ENCODE measurements around the gene NCS1. TPM values are rescaled to one million over a fixed set of nuclear protein-coding genes. Genes with fewer than 3 reads are reported as not detected.

Gene NCS1
- total and polyA plus RNA-seq, 5 experiments from 2014 or later: 0.30 TPM; not detected in 4

DNA sequence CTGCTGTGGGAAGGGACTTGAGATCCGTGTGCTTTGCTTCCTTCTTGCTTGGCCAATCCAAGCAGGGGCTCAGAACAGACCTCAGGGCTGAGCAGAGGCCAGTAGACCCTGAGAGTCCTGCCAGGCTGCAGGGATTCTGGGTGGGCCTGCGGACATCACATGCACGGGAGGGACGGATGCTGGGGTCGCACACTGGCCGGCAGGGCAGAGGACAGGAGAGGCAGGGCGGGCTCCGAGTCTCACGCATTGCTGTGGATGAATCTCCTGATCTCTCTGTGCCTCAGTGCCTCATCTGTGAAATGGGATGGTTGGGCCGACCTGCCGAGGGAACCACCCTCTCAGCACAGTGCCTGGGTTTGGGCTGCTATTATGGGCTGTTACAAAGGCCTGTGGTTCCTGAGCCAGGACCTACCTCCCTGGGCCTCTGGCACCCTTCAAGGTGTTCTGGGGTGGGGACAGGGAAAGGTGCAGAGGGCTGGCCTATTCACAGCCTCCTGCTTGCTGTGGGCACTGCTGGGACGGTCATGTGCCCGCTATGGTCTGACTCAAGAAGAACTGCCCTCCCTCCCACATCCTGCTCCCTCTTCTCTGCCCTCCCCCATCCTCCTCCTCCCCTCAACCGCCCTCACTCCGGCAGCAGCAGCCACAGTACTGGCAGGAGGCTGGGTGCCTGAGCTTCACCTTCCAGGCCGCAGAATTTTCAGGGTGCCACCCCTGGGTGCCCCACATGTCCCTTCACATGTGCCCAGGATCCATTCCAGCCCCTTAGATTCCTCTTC, 43.3 kb downstream of the NCS1 start:
- Mint-ChIP-seq H3K36me3 (no peaks in the 10 kb centered on the region), H3K27ac (no peak overlapping the region), H3K4me1 (peaks cover 0 to 6% (median 1%) of the 10 kb centered on the region in 4 donors), H3K9me3 (no peaks in the 10 kb centered on the region), H3K4me3 (no peak overlapping the region), H3K27me3 (peaks cover 0 to 2% (median 0%) of the 10 kb centered on the region in 5 donors)
- DNase-seq (no peak), ATAC-seq (no peak)
- POLR2A ChIA-PET: no interaction called here

DNA sequence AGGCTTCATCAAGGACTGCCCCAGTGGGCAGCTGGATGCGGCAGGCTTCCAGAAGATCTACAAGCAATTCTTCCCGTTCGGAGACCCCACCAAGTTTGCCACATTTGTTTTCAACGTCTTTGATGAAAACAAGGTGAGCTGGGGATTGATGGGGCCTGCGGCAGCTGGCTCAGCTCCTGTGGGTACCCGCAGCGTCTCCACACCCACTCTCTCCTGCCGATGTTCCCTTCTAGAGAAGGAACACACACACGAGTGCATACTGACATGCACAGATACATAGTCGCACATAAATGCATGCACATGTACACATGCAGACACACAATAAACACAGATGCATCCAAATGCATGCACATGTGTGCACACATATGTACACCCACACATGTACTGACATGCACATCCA, 45.6 kb downstream of the NCS1 start:
- ATAC-seq (no peak), DNase-seq (no peak)
- H3K36me3 Mint-ChIP-seq: no peaks in the 10 kb centered on the region
- POLR2A ChIA-PET: no interaction called here
- H3K4me1 Mint-ChIP-seq: peaks cover 0 to 6% (median 1%) of the 10 kb centered on the region in 4 donors
- no peaks in the 10 kb centered on the region for H3K9me3 Mint-ChIP-seq
- peaks cover 0 to 5% (median 0%) of the 10 kb centered on the region in 5 donors for H3K27me3 Mint-ChIP-seq
- no peak overlapping the region for H3K27ac Mint-ChIP-seq
- H3K4me3 Mint-ChIP-seq: no peak overlapping the region

DNA sequence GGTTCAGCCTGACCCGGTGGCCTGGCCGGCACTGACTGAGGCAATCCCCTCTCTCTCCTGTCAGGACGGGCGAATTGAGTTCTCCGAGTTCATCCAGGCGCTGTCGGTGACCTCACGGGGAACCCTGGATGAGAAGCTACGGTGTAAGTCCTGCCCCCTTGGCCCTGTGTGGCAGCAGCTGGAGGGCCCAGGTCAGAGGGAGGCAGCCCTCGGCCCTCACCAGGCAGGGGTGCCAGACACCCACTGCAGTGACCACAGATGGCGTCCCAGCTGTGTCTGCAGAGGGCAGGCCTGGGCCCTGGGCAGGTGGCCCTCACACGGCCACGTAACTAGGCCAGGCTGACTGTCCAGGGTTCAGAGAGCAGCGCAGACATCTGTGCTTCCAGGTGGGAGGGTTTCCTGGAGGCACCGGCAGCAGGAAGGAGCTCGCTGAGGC, 47.5 kb downstream of the NCS1 start:
- Mint-ChIP-seq H3K9me3 (no peaks in the 10 kb centered on the region), H3K27ac (no peak overlapping the region), H3K36me3 (no peaks in the 10 kb centered on the region), H3K4me1 (peaks cover 0 to 6% (median 0%) of the 10 kb centered on the region in 4 donors), H3K4me3 (no peak overlapping the region), H3K27me3 (peaks cover 0 to 3% (median 0%) of the 10 kb centered on the region in 5 donors)
- ATAC-seq (no peak), DNase-seq (no peak)
- POLR2A ChIA-PET: no interaction called here

DNA sequence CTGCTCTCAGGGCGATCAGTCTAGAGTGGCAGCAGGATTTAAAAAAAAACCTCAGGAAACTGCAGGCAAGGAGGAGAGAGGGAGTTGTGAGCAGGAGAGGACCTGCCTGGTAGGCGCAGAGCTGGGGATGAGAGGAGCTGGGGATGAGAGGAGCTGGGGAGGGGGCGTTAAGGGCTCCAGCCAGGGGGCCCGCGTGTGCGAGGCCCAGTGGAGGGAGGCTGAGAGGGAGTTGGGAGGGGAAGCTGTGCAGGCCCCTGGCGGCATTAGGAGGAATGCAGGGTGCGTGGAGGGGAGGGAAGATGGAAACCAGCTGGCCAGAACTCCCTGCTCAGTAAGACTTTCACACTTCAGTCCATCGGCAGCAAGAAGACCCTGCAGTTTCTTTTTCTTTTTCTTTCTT, 48.1 kb downstream of the NCS1 start:
- no peak for ATAC-seq
- Mint-ChIP-seq H3K9me3 (no peaks in the 10 kb centered on the region), H3K36me3 (no peaks in the 10 kb centered on the region), H3K27ac (no peak overlapping the region), H3K4me1 (peaks cover 0 to 4% (median 0%) of the 10 kb centered on the region in 4 donors), H3K4me3 (no peak overlapping the region), H3K27me3 (peaks cover 0 to 3% (median 0%) of the 10 kb centered on the region in 5 donors)
- POLR2A ChIA-PET: interaction anchor here (0.7 kb wide), 1 partner anchor 71 kb away, joined by 3 read pairs; no protein-coding TSS in a partner anchor
- DNase-seq: no peak

DNA sequence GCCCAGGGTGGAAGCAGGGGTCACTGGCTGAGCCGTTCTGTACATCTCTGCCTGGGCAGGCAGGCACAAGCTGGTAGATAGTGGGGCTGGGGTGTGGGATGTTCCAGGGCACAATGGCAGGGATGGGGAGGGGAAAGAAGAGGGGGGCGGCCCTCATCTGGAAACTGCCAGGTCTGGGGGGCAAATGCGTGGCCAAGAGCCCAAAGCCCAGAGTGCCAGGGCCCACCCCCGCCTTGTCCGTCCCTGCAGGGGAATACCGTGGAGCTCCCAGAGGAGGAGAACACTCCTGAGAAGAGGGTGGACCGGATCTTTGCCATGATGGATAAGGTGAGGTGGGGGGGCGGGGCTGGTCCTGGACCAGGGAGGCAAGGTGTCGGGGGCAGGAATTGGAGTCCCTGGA, 50.6 kb downstream of the NCS1 start:
- ATAC-seq (no peak), DNase-seq (no peak)
- H3K27me3 Mint-ChIP-seq: peaks cover 0 to 3% (median 0%) of the 10 kb centered on the region in 5 donors
- POLR2A ChIA-PET: no interaction called here
- no peak overlapping the region for H3K4me3 Mint-ChIP-seq
- no peak overlapping the region for H3K27ac Mint-ChIP-seq
- H3K36me3 Mint-ChIP-seq: peaks cover 0 to 3% (median 0%) of the 10 kb centered on the region in 3 donors
- no peaks in the 10 kb centered on the region for H3K4me1 Mint-ChIP-seq
- H3K9me3 Mint-ChIP-seq: peaks cover 0 to 10% (median 0%) of the 10 kb centered on the region in 9 donors

DNA sequence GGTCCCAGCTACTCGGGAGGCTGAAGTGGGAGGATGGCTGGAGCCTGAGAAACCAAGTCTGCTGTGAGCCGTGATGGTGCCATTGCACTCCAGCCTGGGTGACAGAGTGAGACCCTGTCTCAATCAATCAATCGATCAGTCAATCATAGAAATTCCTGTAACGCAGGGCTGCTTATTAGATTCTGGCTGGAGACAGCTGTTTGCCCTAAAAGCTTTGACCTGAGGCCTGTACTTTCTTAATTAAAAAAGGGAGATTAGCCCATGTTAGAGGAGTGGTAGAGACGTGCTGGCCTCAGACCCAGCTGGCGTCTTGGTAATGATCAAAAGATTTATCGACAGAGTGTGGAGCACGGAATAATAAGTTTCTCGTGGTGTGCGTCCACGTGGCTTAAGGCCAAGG, 52.9 kb downstream of the NCS1 start:
- no peak overlapping the region for H3K27ac Mint-ChIP-seq
- ATAC-seq: no peak

DNA sequence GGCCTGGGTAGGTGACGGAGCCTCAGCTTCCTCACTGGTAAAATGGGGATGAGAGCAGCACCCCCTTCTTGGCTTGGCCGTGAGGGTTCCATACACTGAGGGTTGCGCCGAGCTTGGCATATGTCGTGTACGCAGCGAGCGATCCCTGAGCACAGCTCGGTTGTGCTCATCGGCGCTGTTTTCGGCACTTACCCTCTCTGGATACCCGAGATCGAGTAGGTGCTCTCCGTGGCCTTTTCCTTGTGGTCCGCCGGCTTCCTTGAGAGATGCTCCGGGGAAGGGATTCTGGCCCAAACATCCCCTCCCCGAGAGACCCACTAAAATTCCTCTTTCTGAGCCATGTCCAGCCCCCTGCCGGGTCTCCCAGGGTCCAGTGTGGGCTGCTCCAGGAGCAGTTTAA, 53.4 kb downstream of the NCS1 start:
- H3K9me3 Mint-ChIP-seq: peaks cover 0 to 15% (median 0%) of the 10 kb centered on the region in 9 donors

More for the DNA sequence above, 52.9 kb downstream of the NCS1 start:
- Mint-ChIP-seq H3K36me3 (peaks cover 0 to 8% (median 0%) of the 10 kb centered on the region in 3 donors), H3K9me3 (peaks cover 0 to 15% (median 0%) of the 10 kb centered on the region in 9 donors), H3K27me3 (peaks cover 0 to 3% (median 0%) of the 10 kb centered on the region in 5 donors), H3K4me1 (no peaks in the 10 kb centered on the region), H3K4me3 (no peak overlapping the region)
- DNase-seq: no peak
- POLR2A ChIA-PET: interaction anchor here (0.6 kb wide), 2 partner anchors 12 to 117 kb away, joined by 3 to 5 read pairs; no protein-coding TSS in a partner anchor

DNA sequence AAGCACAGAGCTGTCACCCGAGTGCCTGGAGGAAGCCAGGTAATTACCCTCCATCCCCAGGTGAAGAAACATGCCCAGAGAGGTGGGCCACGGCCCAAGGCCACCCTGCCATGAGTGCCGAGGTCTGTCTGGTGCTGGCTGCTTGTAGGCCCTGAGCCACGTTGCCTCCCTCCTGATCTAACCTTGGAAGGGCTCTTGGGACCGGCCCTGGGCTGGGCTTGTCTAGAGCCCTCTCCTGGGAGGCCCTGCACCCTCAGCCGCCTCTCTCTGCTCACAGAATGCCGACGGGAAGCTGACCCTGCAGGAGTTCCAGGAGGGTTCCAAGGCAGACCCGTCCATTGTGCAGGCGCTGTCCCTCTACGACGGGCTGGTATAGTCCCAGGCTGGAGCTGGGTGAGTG, 53.9 kb downstream of the NCS1 start:
- ATAC-seq: no peak
- H3K27me3 Mint-ChIP-seq: peaks cover 0 to 3% (median 0%) of the 10 kb centered on the region in 5 donors
- H3K4me1 Mint-ChIP-seq: no peaks in the 10 kb centered on the region
- no peak for DNase-seq
- no peak overlapping the region for H3K4me3 Mint-ChIP-seq
- H3K9me3 Mint-ChIP-seq: peaks cover 0 to 15% (median 0%) of the 10 kb centered on the region in 9 donors
- H3K36me3 Mint-ChIP-seq: peaks cover 0 to 8% (median 0%) of the 10 kb centered on the region in 3 donors
- H3K27ac Mint-ChIP-seq: no peak overlapping the region
- POLR2A ChIA-PET: interaction anchor here (0.7 kb wide), 1 partner anchor 857 kb away, joined by 4 read pairs; no protein-coding TSS in a partner anchor

More for the DNA sequence above, 53.4 kb downstream of the NCS1 start:
- Mint-ChIP-seq H3K36me3 (peaks cover 0 to 8% (median 0%) of the 10 kb centered on the region in 3 donors), H3K27ac (no peak overlapping the region), H3K27me3 (peaks cover 0 to 3% (median 0%) of the 10 kb centered on the region in 5 donors), H3K4me3 (no peak overlapping the region), H3K4me1 (no peaks in the 10 kb centered on the region)
- ATAC-seq (no peak), DNase-seq (no peak)
- POLR2A ChIA-PET: interaction anchor here (0.6 kb wide), 1 partner anchor 117 kb away, joined by 5 read pairs; no protein-coding TSS in a partner anchor

DNA sequence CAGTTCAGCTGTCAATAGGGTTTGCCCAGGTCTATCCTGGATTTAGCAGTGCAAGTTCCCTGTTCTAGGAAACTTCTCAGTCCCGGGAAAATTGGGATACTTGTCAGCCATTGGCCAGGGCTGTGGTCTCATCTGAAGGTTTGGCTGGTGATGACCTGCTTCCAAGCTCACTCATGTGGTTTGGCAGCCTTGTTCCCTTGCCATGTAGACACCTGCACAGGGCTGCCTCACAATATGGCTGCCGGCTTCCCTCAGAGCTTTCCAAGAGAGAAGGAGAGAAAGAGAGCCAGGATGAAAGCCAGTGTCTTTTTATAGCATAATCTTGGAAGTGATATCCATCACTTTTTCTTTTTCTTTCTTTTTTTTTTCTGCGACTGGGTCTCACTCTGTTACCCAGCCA, 55.6 kb downstream of the NCS1 start:
- H3K4me1 Mint-ChIP-seq: no peaks in the 10 kb centered on the region
- peaks cover 0 to 8% (median 0%) of the 10 kb centered on the region in 3 donors for H3K36me3 Mint-ChIP-seq
- POLR2A ChIA-PET: interaction anchor here (0.8 kb wide), 1 partner anchor 345 kb away, joined by 4 read pairs; no protein-coding TSS in a partner anchor

DNA sequence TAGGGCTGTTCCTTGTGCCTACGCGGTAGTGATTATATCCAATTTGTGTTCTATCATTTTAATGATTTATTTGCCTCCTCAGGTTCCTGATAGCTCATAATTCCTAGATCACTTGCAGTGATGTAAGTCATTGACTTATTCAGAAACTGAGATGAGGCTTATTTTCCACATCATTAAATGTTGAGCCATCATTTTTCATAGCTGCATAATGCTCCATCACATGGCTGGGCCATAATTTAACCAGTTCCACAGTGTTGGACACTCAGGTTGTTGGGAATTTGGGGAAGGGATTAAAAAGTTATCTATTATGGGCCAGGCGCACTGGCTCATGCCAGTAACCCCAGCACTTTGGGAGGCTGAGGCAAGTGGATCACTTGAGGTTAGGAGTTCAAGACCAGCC, 57.6 kb downstream of the NCS1 start:
- POLR2A ChIA-PET: no interaction called here

More for the DNA sequence above, 55.6 kb downstream of the NCS1 start:
- no peaks in the 10 kb centered on the region for H3K27me3 Mint-ChIP-seq
- DNase-seq: no peak
- ATAC-seq: no peak
- H3K4me3 Mint-ChIP-seq: no peak overlapping the region
- no peak overlapping the region for H3K27ac Mint-ChIP-seq
- peaks cover 0 to 15% (median 0%) of the 10 kb centered on the region in 9 donors for H3K9me3 Mint-ChIP-seq

DNA sequence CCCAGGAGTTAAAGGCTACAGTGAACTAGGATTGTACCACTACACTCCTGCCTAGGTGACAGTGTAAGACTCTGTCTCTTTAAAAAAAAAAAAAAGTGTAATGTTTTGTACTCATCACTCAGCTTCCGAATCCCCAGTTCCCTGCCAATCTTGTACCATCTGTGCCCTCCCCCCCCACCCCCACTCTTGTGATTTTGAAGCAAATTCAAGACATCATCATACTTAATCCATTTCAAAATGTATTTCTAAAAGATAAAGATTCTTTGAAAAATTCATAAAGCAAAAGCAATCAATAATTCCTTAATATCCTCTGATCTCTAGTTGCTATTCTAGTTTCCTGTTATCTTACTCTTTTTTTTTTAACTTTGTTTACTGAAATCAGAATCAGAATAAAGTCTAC, 58.4 kb downstream of the NCS1 start:
- no peak overlapping the region for H3K27ac Mint-ChIP-seq

More for the DNA sequence above, 57.6 kb downstream of the NCS1 start:
- Mint-ChIP-seq H3K4me3 (no peak overlapping the region), H3K27me3 (no peaks in the 10 kb centered on the region), H3K27ac (peak overlapping the region in 1 of 10 donors; percentile 13), H3K36me3 (peaks cover 0 to 8% (median 0%) of the 10 kb centered on the region in 3 donors), H3K4me1 (no peaks in the 10 kb centered on the region), H3K9me3 (peaks cover 0 to 15% (median 0%) of the 10 kb centered on the region in 9 donors)
- DNase-seq (no peak), ATAC-seq (no peak)

DNA sequence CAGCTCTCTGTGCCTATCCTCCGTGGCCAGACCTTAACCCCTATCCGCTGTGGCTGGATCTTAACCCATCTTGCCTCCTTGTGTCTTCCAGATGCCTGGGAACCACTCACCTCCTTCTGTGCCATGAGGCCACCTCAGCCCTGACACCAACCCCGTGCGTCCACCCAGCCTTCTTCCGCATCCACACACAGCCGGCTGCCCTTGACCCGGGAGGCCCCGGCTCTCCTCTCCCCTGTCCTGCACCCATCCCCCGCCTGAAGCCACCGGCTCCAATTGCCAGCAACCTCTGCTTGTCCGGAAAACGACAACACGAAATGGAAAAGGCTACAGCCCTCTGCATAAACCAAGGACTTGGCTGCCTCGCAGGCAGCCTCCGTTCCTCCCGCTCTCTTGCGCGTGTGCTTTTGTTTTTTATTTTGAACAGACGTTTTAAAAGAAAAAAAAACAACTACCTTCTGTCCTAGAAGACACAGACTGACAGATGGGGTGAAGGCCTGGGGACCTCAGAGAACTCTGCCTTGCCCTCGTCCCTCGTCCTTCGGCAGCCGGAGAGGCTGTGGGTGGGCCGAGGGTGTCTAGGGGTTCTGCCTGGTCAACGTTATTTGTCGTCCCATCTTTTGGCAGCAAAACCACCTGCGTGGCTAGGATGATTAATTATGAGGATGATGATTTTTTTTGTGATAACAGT, 60.8 kb downstream of the NCS1 start:
- peaks cover 0 to 1% (median 0%) of the 10 kb centered on the region in 5 donors for H3K27me3 Mint-ChIP-seq
- H3K4me1 Mint-ChIP-seq: peaks cover 3 to 5% (median 5%) of the 10 kb centered on the region in 4 donors
- H3K27ac Mint-ChIP-seq: peak overlapping the region in 1 of 10 donors; percentile 18
- ATAC-seq (no peak), DNase-seq (no peak)
- H3K36me3 Mint-ChIP-seq: peaks cover 0 to 3% (median 0%) of the 10 kb centered on the region in 3 donors
- peaks cover 0 to 3% (median 0%) of the 10 kb centered on the region in 9 donors for H3K9me3 Mint-ChIP-seq
- no peak overlapping the region for H3K4me3 Mint-ChIP-seq
- POLR2A ChIA-PET: interaction anchor here (0.6 kb wide), 1 partner anchor 58 kb away, joined by 4 read pairs; no protein-coding TSS in a partner anchor

More for the DNA sequence above, 58.4 kb downstream of the NCS1 start:
- DNase-seq (no peak), ATAC-seq (no peak)
- Mint-ChIP-seq H3K4me1 (peaks cover 0 to under 1% (median 0%) of the 10 kb centered on the region in 4 donors), H3K36me3 (peaks cover 0 to 8% (median 0%) of the 10 kb centered on the region in 3 donors), H3K9me3 (peaks cover 0 to 15% (median 0%) of the 10 kb centered on the region in 9 donors), H3K4me3 (no peak overlapping the region), H3K27me3 (no peaks in the 10 kb centered on the region)
- POLR2A ChIA-PET: no interaction called here

All from naive thymus-derived CD8-positive, alpha-beta T cell (primary cell).